T-cell (primary cell): Measurements from ENCODE around the gene SSMEM1. TPM values are rescaled to one million over a fixed set of nuclear protein-coding genes. Genes with fewer than 3 reads are reported as not detected.
"Not testable (repeated sequence)": the region's sequence is repeated elsewhere in the genome, so short reads cannot be mapped to it uniquely, and the experiment has no call there.

ENCODE experiments used
- ATAC-seq, 4 experiments: fragments of 200-7000 bp in 3 of 4; fragments of 150-1000 bp in 1 of 4; cut with Tn5 transposase; replicated peaks in 1 of 4; 1 replicate in 3 of 4; 2 replicates in 1 of 4; pipeline ENCODE4 v1.10.0; 2021; ENCODE audit warnings: moderate library complexity in 3 of 4, mild to moderate bottlenecking in 2 of 4, moderate number of reproducible peaks in 1 of 4
- CTCF ChIA-PET, 2 donors: fragments of 300-600 bp; sonication (Branson Sonifier 250); formaldehyde crosslinking; loops; one replicate each; lab custom pipeline; 2022; ENCODE audit warnings: antibody characterized with exemption in 2 of 2; lab: Charles Lee
- POLR2A ChIA-PET, 2 donors: fragments of 300-600 bp; sonication (Branson Sonifier 250); formaldehyde crosslinking; loops; one replicate each; lab custom pipeline; 2022; ENCODE audit warnings: antibody characterized with exemption in 2 of 2; lab: Charles Lee
- DNase-seq, 35 experiments: peaks; one replicate each; pipeline versions ENCODE4 v3.0.0 to v3.0.0-alpha.2; 2013 to 2023
- H3K27ac ChIP-seq: one replicate; pipeline ENCODE4 v1.5.1; 2013; ENCODE audit warnings: low read length
- H3K27me3 ChIP-seq, 2 experiments: replicated peaks in 1 of 2; 1 replicate in 1 of 2; 2 replicates in 1 of 2; pipeline versions ENCODE4 v1.6.1 to v1.7.0; 2013; ENCODE audit warnings: low read length in 1 of 2, mixed read lengths in 1 of 2; ENCODE audit not compliant: control insufficient read depth in 2 of 2, insufficient read depth in 2 of 2; ENCODE audit errors: extremely low read depth in 1 of 2
- H3K36me3 ChIP-seq, 2 donors: 1 replicate in 1 of 2; 2 replicates in 1 of 2; pipeline versions ENCODE4 v1.6.1 to v1.7.0; 2013; ENCODE audit warnings: low read length in 1 of 2; ENCODE audit not compliant: control insufficient read depth in 2 of 2, insufficient read depth in 1 of 2; ENCODE audit errors: extremely low read depth in 1 of 2
- H3K4me1 ChIP-seq, 2 experiments: 1 replicate in 1 of 2; 2 replicates in 1 of 2; pipeline versions ENCODE4 v1.6.1 to v1.7.0; 2013; ENCODE audit warnings: low read length in 2 of 2, mixed read lengths in 1 of 2; ENCODE audit not compliant: insufficient read depth in 2 of 2, control insufficient read depth in 1 of 2; ENCODE audit errors: extremely low read depth in 1 of 2
- H3K4me3 ChIP-seq, 2 donors: 1 replicate in 1 of 2; 2 replicates in 1 of 2; pipeline versions ENCODE4 v1.5.1 to v1.7.0; 2013; ENCODE audit warnings: mild to moderate bottlenecking in 2 of 2, low read length in 1 of 2, moderate library complexity in 1 of 2; ENCODE audit not compliant: control insufficient read depth in 1 of 2; ENCODE audit errors: extremely low read depth in 1 of 2
- H3K9me3 ChIP-seq: 2 replicates; pipeline ENCODE4 v1.7.0; 2013
- H3K27ac Mint-ChIP-seq, 2 donors: one replicate each; pipeline ENCODE4 v1.8.0; 2020 to 2021; ENCODE audit warnings: mild to moderate bottlenecking in 2 of 2, mixed read lengths in 2 of 2
- H3K27me3 Mint-ChIP-seq, 2 donors: one replicate each; pipeline ENCODE4 v1.8.0; 2021 to 2022; ENCODE audit warnings: mixed read lengths in 2 of 2
- H3K36me3 Mint-ChIP-seq: one replicate; pipeline ENCODE4 v1.8.0; 2021; ENCODE audit warnings: mixed read lengths
- H3K4me1 Mint-ChIP-seq, 3 donors: one replicate each; pipeline ENCODE4 v1.8.0; 2020 to 2022; ENCODE audit warnings: mixed read lengths in 3 of 3, mild to moderate bottlenecking in 1 of 3
- H3K4me3 Mint-ChIP-seq, 3 donors: one replicate each; pipeline ENCODE4 v1.8.0; 2020 to 2022; ENCODE audit warnings: mild to moderate bottlenecking in 3 of 3, mixed read lengths in 3 of 3, moderate library complexity in 3 of 3
- H3K9me3 Mint-ChIP-seq, 3 donors: one replicate each; pipeline ENCODE4 v1.8.0; 2020 to 2022; ENCODE audit warnings: mixed read lengths in 3 of 3
- WGBS: methylation state at CpG from one replicate; pipeline ENCODE4 v1.1.5; 2013; ENCODE audit warnings: missing lambda C conversion rate; ENCODE audit not compliant: insufficient coverage; 5-methylcytosine and 5-hydroxymethylcytosine counted together
- total RNA-seq, 35 experiments: library from RNA in 6 of 35; stranded (reverse) in 6 of 35; fragments of 120-200 nt in 1 of 35; gene quantifications; one replicate each; pipeline versions ENCODE4 v1.2.1 to v1.2.4 and lab custom pipeline; 2013 to 2026

The SSMEM1 gene
- total RNA-seq, 5 donors from 2014 or later (not counting 1 experiment from before 2014, with no cell fraction given), result not detected

DNA sequence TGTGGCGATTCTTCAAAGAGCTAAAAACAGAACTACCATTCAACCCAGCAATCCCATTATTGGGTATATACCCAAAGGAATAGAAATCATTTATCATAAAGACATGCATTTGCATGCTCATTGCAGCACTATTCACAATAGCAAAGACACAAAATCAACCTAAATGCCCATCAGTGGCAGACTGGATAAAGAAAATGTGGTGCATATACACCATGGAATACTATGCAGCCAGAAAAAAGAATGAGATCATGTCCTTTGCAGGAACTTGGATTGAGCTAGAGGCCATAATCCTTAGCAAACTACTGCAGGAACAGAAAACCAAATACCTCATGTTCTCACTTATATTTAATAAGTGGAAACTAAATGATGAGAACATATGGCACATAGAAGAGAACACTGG is 38.8 kb downstream of the SSMEM1 start:
- H3K4me1 ChIP-seq, H3K36me3 Mint-ChIP-seq, H3K9me3 Mint-ChIP-seq, H3K4me3 Mint-ChIP-seq, H3K27me3 Mint-ChIP-seq, CTCF ChIA-PET, H3K9me3 ChIP-seq, H3K27ac Mint-ChIP-seq, H3K4me3 ChIP-seq, H3K4me1 Mint-ChIP-seq, ATAC-seq, H3K27me3 ChIP-seq, DNase-seq, H3K36me3 ChIP-seq, H3K27ac ChIP-seq: not testable (repeated sequence)
- no CpG with 5 or more reads among the region's 1 CpG for WGBS
- POLR2A ChIA-PET, result interaction anchor here in 1 of 2 donors (0.6 kb wide), 1 partner anchor 10 kb away, joined by 4 read pairs; no protein-coding TSS in a partner anchor

DNA sequence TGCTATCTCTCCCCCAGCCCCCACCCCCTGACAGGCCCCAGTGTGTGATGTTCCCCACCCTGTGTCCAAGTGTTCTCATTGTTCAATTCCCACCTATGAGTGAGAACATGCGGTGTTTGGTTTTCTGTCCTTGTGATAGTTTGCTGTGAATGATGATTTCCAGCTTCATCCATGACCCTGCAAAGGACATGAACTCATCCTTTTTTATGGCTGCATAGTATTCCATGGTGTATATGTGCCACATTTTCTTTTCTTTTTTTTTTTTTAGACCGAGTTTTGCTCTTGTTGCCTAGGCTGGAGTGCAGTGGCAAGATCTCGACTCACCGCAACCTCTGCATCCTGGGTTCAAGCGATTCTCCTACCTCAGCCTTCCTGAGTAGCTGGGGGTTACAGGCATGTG is 41.2 kb downstream of the SSMEM1 start:
- H3K4me3 ChIP-seq, result not testable (repeated sequence)

DNA sequence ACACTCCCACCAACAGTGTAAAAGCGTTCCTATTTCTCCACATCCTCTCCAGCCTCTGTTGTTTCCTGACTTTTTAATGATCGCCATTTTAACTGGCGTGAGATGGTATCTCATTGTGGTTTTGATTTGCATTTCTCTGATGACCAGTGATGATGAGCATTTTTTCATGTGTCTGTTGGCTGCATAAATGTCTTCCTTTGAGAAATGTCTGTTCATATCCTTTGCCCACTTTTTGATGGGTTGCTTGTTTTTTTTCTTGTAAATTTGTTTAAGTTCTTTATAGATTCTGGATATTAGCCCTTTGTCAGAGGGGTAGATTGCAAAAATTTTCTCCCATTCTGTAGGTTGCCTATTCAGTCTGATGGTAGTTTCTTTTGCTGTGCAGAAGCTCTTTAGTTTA is 42.0 kb downstream of the SSMEM1 start:
- H3K4me1 ChIP-seq, H3K4me3 ChIP-seq, H3K27ac ChIP-seq, ATAC-seq, DNase-seq, CTCF ChIA-PET, H3K27ac Mint-ChIP-seq, H3K4me3 Mint-ChIP-seq, H3K4me1 Mint-ChIP-seq, H3K36me3 Mint-ChIP-seq, H3K36me3 ChIP-seq, H3K27me3 ChIP-seq, H3K9me3 ChIP-seq: not testable (repeated sequence)
- WGBS, result no CpG with 5 or more reads among the region's 3 CpGs
- POLR2A ChIA-PET, result interaction anchor here in 1 of 2 donors (0.7 kb wide), 1 partner anchor 57 kb away, joined by 4 read pairs; no protein-coding TSS in a partner anchor
- Mint-ChIP-seq H3K9me3 (peaks cover 5 to 11% (median 10%) of the 10 kb centered on the region in 3 donors), H3K27me3 (peaks cover 0 to 13% of the 10 kb centered on the region in 2 donors)

More for the DNA sequence above, 41.2 kb downstream of the SSMEM1 start:
- CTCF ChIA-PET, H3K27me3 ChIP-seq, H3K9me3 Mint-ChIP-seq, H3K9me3 ChIP-seq, H3K36me3 Mint-ChIP-seq, H3K27ac ChIP-seq, H3K4me1 Mint-ChIP-seq, ATAC-seq, H3K4me1 ChIP-seq, H3K4me3 Mint-ChIP-seq, H3K36me3 ChIP-seq, DNase-seq, H3K27ac Mint-ChIP-seq: not testable (repeated sequence)
- POLR2A ChIA-PET, result interaction anchor here in 1 of 2 donors (0.7 kb wide), 1 partner anchor 58 kb away, joined by 4 read pairs; no protein-coding TSS in a partner anchor
- peaks cover 0 to 10% of the 10 kb centered on the region in 2 donors for H3K27me3 Mint-ChIP-seq
- WGBS, result 100% methylated on average over 1 of the region's 5 CpGs

DNA sequence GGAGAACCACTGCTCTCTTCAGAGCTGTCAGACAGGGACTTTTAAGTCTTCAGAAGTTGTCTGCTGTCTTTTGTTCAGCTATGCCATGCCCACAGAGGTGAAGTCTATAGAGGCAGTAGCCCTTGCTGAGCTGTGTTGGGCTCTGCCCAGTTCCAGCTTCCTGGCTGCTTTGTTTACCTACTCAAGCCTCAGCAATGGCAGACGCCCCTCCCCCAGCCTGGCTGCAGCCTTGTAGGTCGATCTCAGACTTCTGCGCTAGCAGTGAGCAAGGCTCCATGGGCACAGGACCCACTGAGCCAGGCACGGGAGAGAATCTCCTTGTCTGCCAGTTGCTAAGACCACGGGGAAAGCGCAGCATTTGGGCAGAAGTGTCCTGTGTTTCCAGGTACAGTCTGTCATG is 46.9 kb downstream of the SSMEM1 start:
- Mint-ChIP-seq H3K9me3 (peaks cover 5 to 11% (median 10%) of the 10 kb centered on the region in 3 donors), H3K27me3 (peaks cover 0 to 10% of the 10 kb centered on the region in 2 donors), H3K27ac (no peak overlapping the region), H3K4me1 (no peaks in the 10 kb centered on the region), H3K36me3 (no peaks in the 10 kb centered on the region), H3K4me3 (no peak overlapping the region)
- Histone ChIP-seq H3K4me3 (no peak overlapping the region), H3K4me1 (no peaks in the 10 kb centered on the region), H3K36me3 (no peaks in the 10 kb centered on the region), H3K27me3 (peaks cover 0 to 11% of the 10 kb centered on the region in 2 experiments), H3K9me3 (no peaks in the 10 kb centered on the region), H3K27ac (no peak overlapping the region)
- DNase-seq (no peak), ATAC-seq (no peak)
- 93% methylated on average over 6 of the region's 6 CpGs for WGBS
- ChIA-PET CTCF (no interaction called here), POLR2A (no interaction called here)

DNA sequence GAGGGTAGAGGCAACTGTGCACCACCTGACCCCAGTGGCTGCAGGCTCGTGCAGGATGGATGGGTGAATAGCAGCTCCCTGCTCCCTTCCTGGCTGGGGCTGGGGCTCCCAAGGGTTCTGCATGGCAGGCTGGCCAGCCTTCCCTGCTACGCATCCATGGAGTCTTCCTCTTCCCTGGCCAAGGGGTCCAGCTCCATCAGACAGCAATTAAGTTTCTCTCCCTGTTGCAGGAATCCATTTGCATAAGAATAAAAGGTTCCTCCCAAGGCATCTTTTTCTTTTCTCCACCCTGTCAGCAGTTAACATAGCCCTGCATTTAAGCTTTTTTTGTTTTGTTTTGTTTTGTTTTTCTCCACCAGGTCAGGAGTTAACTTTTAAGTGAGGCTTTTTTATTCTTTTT is 49.0 kb downstream of the SSMEM1 start:
- no peak overlapping the region for H3K27ac Mint-ChIP-seq
- H3K9me3 Mint-ChIP-seq, result peaks cover 5 to 11% (median 10%) of the 10 kb centered on the region in 3 donors
- H3K4me3 Mint-ChIP-seq, result no peak overlapping the region
- no peaks in the 10 kb centered on the region for H3K9me3 ChIP-seq
- no peak overlapping the region for H3K4me3 ChIP-seq
- POLR2A ChIA-PET, result no interaction called here
- DNase-seq, result no peak
- H3K27ac ChIP-seq, result no peak overlapping the region
- no peaks in the 10 kb centered on the region for H3K36me3 ChIP-seq
- H3K4me1 Mint-ChIP-seq, result no peaks in the 10 kb centered on the region
- CTCF ChIA-PET, result no interaction called here
- peaks cover 0 to 13% of the 10 kb centered on the region in 2 experiments for H3K27me3 ChIP-seq
- H3K36me3 Mint-ChIP-seq, result no peaks in the 10 kb centered on the region
- no peaks in the 10 kb centered on the region for H3K4me1 ChIP-seq
- WGBS, result 60% methylated on average over 2 of the region's 2 CpGs
- ATAC-seq, result no peak
- peaks cover 0 to 10% of the 10 kb centered on the region in 2 donors for H3K27me3 Mint-ChIP-seq

DNA sequence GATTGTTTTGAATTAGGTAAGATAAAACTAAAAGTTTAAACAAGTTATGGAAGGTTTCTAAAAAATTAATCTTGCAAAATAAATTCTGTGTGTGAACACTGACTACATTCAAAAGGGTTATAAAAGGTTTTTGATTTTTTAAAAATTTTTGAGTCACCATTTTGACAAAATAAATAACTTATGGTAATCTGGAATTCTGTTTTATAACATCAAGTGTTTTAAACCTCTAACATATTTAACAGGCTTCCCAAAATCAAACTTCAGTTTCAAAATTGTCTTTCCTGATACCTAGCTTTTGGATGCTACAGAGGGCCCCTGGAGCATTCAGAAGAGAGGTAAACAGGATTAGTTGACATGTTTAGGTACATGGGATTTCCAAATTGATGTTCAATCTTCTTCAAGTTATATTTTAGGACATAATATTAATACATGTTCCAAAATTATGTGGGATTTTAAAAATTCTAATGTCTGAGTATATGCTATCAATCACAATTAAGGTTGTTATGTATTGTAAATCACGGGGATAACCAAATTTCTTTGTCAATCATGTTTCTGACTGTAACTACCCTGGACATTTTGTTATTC is 50.9 kb downstream of the SSMEM1 start:
- no peak overlapping the region for H3K4me3 Mint-ChIP-seq
- ATAC-seq, result no peak
- ChIA-PET CTCF (no interaction called here), POLR2A (no interaction called here)
- no peaks in the 10 kb centered on the region for H3K36me3 ChIP-seq
- peaks cover 1 to 8% (median 6%) of the 10 kb centered on the region in 3 donors for H3K9me3 Mint-ChIP-seq
- peaks cover 0 to 17% of the 10 kb centered on the region in 2 experiments for H3K27me3 ChIP-seq
- whole genome bisulfite sequencing, result no CpG with 5 or more reads among the region's 1 CpG
- H3K4me1 Mint-ChIP-seq, result no peaks in the 10 kb centered on the region
- no peak overlapping the region for H3K4me3 ChIP-seq
- H3K36me3 Mint-ChIP-seq, result no peaks in the 10 kb centered on the region
- DNase-seq, result no peak
- H3K27me3 Mint-ChIP-seq, result peaks cover 0 to 7% of the 10 kb centered on the region in 2 donors
- no peaks in the 10 kb centered on the region for H3K9me3 ChIP-seq
- no peak overlapping the region for H3K27ac Mint-ChIP-seq
- H3K4me1 ChIP-seq, result no peaks in the 10 kb centered on the region
- H3K27ac ChIP-seq, result no peak overlapping the region
